Measurements from ENCODE around the gene CDC20B. TPM values are rescaled to one million over a fixed set of nuclear protein-coding genes. Genes with fewer than 3 reads are reported as not detected.

The CDC20B gene
- total RNA-seq, 1 donor from 2014 or later: not detected

DNA sequence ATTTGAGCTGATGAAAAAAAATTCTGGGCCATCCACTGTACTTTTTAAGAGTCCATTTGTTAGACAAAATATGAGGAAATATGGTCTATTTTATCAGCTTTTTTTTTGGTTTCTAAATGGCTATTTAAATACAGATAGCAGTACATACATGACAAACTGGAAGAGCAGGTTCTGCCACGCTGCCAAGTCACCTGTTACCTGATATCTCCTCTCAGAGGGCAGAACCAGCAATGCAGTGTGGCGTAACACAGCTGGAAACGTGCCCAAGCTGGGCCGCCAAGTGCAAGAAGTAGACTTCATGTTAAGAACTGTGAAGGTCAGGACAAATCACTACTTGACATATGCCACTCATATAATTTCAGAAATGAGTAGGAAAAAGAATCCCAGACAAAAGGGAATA lies 46.0 kb upstream of the CDC20B start:
- Histone ChIP-seq H3K4me1 (no peaks in the 10 kb centered on the region), H3K4me3 (no peak overlapping the region), H3K27me3 (peaks cover 21% of the 10 kb centered on the region), H3K27ac (no peak overlapping the region), H3K36me3 (no peaks in the 10 kb centered on the region), H3K9me3 (no peaks in the 10 kb centered on the region)
- TF ChIP-seq, protein P1, sequence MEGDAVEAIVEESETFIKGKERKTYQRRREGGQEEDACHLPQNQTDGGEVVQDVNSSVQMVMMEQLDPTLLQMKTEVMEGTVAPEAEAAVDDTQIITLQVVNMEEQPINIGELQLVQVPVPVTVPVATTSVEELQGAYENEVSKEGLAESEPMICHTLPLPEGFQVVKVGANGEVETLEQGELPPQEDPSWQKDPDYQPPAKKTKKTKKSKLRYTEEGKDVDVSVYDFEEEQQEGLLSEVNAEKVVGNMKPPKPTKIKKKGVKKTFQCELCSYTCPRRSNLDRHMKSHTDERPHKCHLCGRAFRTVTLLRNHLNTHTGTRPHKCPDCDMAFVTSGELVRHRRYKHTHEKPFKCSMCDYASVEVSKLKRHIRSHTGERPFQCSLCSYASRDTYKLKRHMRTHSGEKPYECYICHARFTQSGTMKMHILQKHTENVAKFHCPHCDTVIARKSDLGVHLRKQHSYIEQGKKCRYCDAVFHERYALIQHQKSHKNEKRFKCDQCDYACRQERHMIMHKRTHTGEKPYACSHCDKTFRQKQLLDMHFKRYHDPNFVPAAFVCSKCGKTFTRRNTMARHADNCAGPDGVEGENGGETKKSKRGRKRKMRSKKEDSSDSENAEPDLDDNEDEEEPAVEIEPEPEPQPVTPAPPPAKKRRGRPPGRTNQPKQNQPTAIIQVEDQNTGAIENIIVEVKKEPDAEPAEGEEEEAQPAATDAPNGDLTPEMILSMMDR (IDR thresholded peaks at IDR 0.05): no peak
- no peak for DNase-seq (ENCODE audit: low spot score in 2 of 2)
- intact Hi-C loops (cut with DNase I): no loop called here

DNA sequence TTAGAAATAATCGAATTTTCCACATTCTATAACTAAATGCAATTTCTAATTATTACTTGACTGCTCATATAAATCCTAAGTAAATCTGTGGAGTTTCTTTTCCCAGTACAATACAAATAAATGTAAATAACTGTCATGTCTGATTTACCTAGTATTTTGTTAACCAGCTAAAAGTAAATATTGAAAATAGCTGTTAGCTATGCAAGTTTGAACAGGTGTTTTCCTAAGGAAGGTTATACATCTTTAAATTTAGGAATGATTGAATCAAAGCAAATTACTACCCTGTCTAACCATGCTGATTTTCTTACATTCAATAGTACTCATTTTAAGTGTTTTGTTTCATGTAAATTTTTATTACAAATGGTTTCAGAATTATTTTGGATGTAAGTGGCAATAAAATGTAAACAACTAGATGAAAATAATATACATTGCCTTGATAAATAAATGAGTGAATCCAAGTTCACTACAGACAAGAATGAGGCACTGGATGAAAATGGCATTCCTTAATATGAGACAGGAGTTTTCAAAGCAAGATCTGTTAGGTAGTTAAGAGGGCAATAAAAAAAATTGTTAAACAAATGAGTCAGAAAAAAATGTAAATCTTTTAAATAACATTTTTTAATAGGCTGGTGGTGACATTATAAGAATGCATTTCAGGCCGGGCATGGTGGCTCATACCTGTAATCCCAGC lies 38.4 kb upstream of the CDC20B start:
- intact Hi-C loops (cut with DNase I): no loop called here
- no peak for DNase-seq (ENCODE audit: low spot score in 2 of 2)
- no peaks in the 10 kb centered on the region for H3K36me3 ChIP-seq
- TF ChIP-seq, protein P1 (IDR thresholded peaks at IDR 0.05): no peak
- H3K4me3 ChIP-seq: no peak overlapping the region
- no peaks in the 10 kb centered on the region for H3K27me3 ChIP-seq
- H3K4me1 ChIP-seq: no peaks in the 10 kb centered on the region
- H3K9me3 ChIP-seq: no peaks in the 10 kb centered on the region
- H3K27ac ChIP-seq: no peak overlapping the region

- intact Hi-C loops (cut with DNase I): no loop called here
- TF ChIP-seq, protein P1 (IDR thresholded peaks at IDR 0.05): no peak
Measured at GRCh38 chr5:55205001-55205400, 32.0 kb upstream of the CDC20B start.

DNA sequence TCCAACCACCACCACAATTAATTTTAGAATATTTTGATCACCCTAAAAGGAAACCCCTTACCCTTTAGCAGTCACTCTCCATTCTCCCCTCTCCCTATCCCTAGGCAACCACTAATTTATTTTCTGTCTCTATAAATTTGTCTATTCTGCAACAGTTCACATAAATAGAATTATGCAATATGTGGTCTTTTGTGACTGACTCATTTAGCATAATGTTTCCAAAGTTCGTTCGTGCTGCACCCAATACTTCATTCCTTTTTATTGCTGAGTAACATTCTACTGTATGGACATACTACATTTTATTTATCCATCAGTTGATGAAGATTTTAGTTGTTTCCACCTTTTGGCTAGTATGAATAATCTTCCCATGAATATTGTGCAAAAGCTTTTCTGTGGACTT lies 18.2 kb upstream of the CDC20B start:
- no peaks in the 10 kb centered on the region for H3K36me3 ChIP-seq
- H3K4me3 ChIP-seq: no peak overlapping the region
- H3K4me1 ChIP-seq: no peaks in the 10 kb centered on the region
- no peaks in the 10 kb centered on the region for H3K9me3 ChIP-seq
- DNase-seq (ENCODE audit: low spot score in 2 of 2): no peak
- intact Hi-C loops (cut with DNase I): no loop called here
- no peaks in the 10 kb centered on the region for H3K27me3 ChIP-seq
- H3K27ac ChIP-seq: no peak overlapping the region
- TF ChIP-seq, protein P1 (IDR thresholded peaks at IDR 0.05): no peak

More at GRCh38 chr5:55205001-55205400, 32.0 kb upstream of the CDC20B start:
- no peaks in the 10 kb centered on the region for H3K27me3 ChIP-seq
- no peaks in the 10 kb centered on the region for H3K4me1 ChIP-seq
- DNase-seq (ENCODE audit: low spot score in 2 of 2): no peak
- H3K4me3 ChIP-seq: no peak overlapping the region
- no peaks in the 10 kb centered on the region for H3K36me3 ChIP-seq
- no peaks in the 10 kb centered on the region for H3K9me3 ChIP-seq
- no peak overlapping the region for H3K27ac ChIP-seq

DNA sequence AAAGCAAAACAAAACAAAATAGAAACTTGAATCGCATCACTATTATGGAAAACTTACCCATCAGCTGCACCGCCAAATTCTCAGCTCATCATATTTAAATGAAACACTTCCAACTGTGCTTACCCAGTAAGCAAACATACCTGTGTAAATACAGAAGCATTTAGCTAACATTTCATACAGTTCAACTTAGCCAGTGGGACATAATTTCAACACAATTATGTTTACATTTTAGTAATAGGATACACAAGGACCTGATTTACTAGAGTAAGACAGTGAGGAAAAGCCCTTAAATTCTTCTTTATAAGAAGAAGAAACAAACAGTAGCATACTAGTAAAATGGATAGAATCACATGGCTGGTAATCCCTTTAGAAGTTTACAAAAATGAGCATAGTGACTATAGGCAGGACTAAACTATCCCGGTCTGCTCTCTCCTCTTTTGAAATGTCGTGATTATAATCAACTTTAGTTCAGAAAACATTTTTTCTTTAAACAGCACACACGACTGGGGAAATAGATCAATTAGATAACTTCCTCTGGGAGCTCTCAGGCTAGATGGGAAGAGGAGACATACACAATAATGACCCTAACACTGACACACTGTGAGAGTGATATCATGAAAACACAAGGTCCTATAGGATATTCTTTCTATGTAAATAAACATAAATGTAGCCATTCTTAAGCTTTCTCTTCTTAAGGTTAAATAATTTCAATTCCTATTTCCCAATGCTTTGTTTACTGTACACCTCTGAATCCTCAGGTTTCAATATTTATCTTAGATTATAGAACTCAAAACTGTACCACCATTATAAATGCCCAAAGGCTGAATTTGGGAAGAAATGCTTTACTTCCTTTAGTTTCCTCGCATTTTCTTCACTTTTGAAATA lies 15.9 kb upstream of the CDC20B start:
- Histone ChIP-seq H3K36me3 (no peaks in the 10 kb centered on the region), H3K27ac (no peak overlapping the region), H3K4me3 (no peak overlapping the region), H3K27me3 (no peaks in the 10 kb centered on the region), H3K4me1 (no peaks in the 10 kb centered on the region), H3K9me3 (no peaks in the 10 kb centered on the region)
- no peak for DNase-seq (ENCODE audit: low spot score in 2 of 2)
- intact Hi-C loops (cut with DNase I): no loop called here
- TF ChIP-seq, protein P1 (IDR thresholded peaks at IDR 0.05): no peak
